K562 (cell line): ENCODE measurements around the gene HSD11B1. TPM values are rescaled to one million over a fixed set of nuclear protein-coding genes. Genes with fewer than 3 reads are reported as not detected.

Source experiments
- ATAC-seq: fragments of 200-7000 bp; cut with Tn5 transposase; 3 replicates; pipeline ENCODE4 v1.9.1; 2020; ENCODE audit warnings: moderate library complexity
- BruUV-seq: library from RNA; stranded (reverse); fragments of 400-500 nt; replicated peaks from 2 replicates; lab custom pipeline; 2021; lab: Mats Ljungman, UMichigan
- CTCF ChIA-PET: fragments of 300-600 bp; formaldehyde crosslinking; extraction: SDS; loops from one replicate; lab custom pipeline; 2021; ENCODE audit warnings: low intra/inter-chr PET ratio; lab: Yijun Ruan, JAX
- POLR2A ChIA-PET: fragments of 300-600, 350-650 bp; sonication (Branson Sonifier 250); formaldehyde crosslinking; extraction: SDS; loops from one replicate; lab custom pipeline; 2021; ENCODE audit warnings: antibody characterized with exemption, inconsistent platforms; lab: Yijun Ruan, JAX
- DNase-seq, 4 experiments: peaks; one replicate each; pipeline versions ENCODE4 v3.0.0 to v3.0.0-alpha.2; 2011 to 2018; ENCODE audit warnings: low spot score in 3 of 4, mixed read lengths in 3 of 4; ENCODE audit errors: extremely low read depth in 1 of 4
- FAIRE-seq: peaks from 2 replicates; lab custom pipeline; 2011; peaks lifted over from hg19 to GRCh38; lab: Jason Lieb, UNC
- H2AFZ ChIP-seq: 2 replicates; pipeline ENCODE4 v1.6.0; 2011; ENCODE audit warnings: low read depth, low read length, control low read depth, inconsistent platforms
- H3K27ac ChIP-seq: fragments of 200-600 bp; 3 replicates; pipeline ENCODE4 v1.8.0; 2011; ENCODE audit warnings: low read depth, mild to moderate bottlenecking, control low read depth, inconsistent platforms, low read length, moderate library complexity, mixed read lengths; ENCODE audit errors: extremely low read depth
- H3K27me3 ChIP-seq, 2 experiments: fragments of 300-600 bp in 1 of 2; 2 replicates in 1 of 2; 3 replicates in 1 of 2; pipeline versions ENCODE4 v1.6.0 to v1.8.0; 2011; ENCODE audit warnings: inconsistent platforms in 2 of 2, low read length in 2 of 2, mild to moderate bottlenecking in 1 of 2, mixed read lengths in 1 of 2, moderate library complexity in 1 of 2; ENCODE audit not compliant: control insufficient read depth in 2 of 2, insufficient read depth in 2 of 2
- H3K36me3 ChIP-seq: fragments of 300-600 bp; 3 replicates; pipeline ENCODE4 v1.8.0; 2011; ENCODE audit warnings: mild to moderate bottlenecking, low read length, inconsistent platforms; ENCODE audit not compliant: control insufficient read depth, insufficient read depth
- H3K4me1 ChIP-seq, 2 experiments: fragments of 200-600 bp in 1 of 2; replicated peaks in 1 of 2; 2 replicates in 1 of 2; 3 replicates in 1 of 2; pipeline versions ENCODE4 v1.5.1 to v1.8.0; 2011; ENCODE audit warnings: inconsistent platforms in 2 of 2, low read length in 2 of 2, mild to moderate bottlenecking in 1 of 2, mixed read lengths in 1 of 2, moderate library complexity in 1 of 2; ENCODE audit not compliant: control insufficient read depth in 2 of 2, insufficient read depth in 2 of 2
- H3K4me2 ChIP-seq: 2 replicates; pipeline ENCODE4 v1.6.1; 2011; ENCODE audit warnings: low read length, control low read depth, inconsistent platforms, mixed read lengths; ENCODE audit not compliant: insufficient read depth
- H3K4me3 ChIP-seq: fragments of 200-600 bp; sonication (generic), shearing (Covaris generic); 2 replicates; pipeline ENCODE4 v1.5.1; 2016; ENCODE audit warnings: control low read depth, inconsistent platforms
- H3K79me2 ChIP-seq: fragments of 200-600 bp; 3 replicates; pipeline ENCODE4 v1.8.0; 2011; ENCODE audit warnings: low read length, inconsistent platforms; ENCODE audit not compliant: control insufficient read depth, insufficient read depth
- H3K9ac ChIP-seq, 2 experiments: 2 replicates each; pipeline versions ENCODE4 v1.6.0 to v1.6.1; 2011; ENCODE audit warnings: low read depth in 2 of 2, low read length in 2 of 2, control low read depth in 1 of 2, inconsistent platforms in 1 of 2, mild to moderate bottlenecking in 1 of 2, mixed read lengths in 1 of 2; ENCODE audit not compliant: insufficient read depth in 1 of 2
- H3K9me1 ChIP-seq: one replicate; pipeline ENCODE4 v1.6.0; 2011; ENCODE audit warnings: inconsistent platforms, mild to moderate bottlenecking, low read length, moderate library complexity; ENCODE audit not compliant: control insufficient read depth, insufficient read depth
- H3K9me3 ChIP-seq: replicated peaks from 2 replicates; pipeline ENCODE4 v1.5.1; 2011; ENCODE audit warnings: low read depth, low read length, inconsistent platforms; ENCODE audit not compliant: control insufficient read depth, insufficient read depth
- H4K20me1 ChIP-seq: replicated peaks from 2 replicates; pipeline ENCODE4 v1.6.1; 2011; ENCODE audit warnings: low read length, inconsistent platforms, mixed read lengths; ENCODE audit not compliant: control insufficient read depth, insufficient read depth
- CEBPB ChIP-seq: fragments of 450-650 bp; IDR thresholded peaks from 2 replicates; pipeline ENCODE4 v1.6.1; 2016; ENCODE audit warnings: missing genetic modification characterization, missing compliant biosample characterization
- CEBPG ChIP-seq, 3 experiments: fragments of 200-800 bp in 1 of 3; sonication (Bioruptor generic) in 1 of 3; sonication (generic) in 1 of 3; formaldehyde crosslinking in 1 of 3; IDR thresholded peaks in 2 of 3; conservative IDR thresholded peaks in 1 of 3; 2 replicates each; pipeline versions ENCODE4 v1.6.1 to v1.8.0; 2016 to 2022; ENCODE audit warnings: missing compliant biosample characterization in 2 of 3, missing genetic modification characterization in 2 of 3, mild to moderate bottlenecking in 1 of 3, missing genetic modification reagents in 1 of 3
- FOSL1 ChIP-seq: fragments of 200-800 bp; sonication (Bioruptor generic); conservative IDR thresholded peaks from 2 replicates; pipeline ENCODE4 v1.6.1; 2016; ENCODE audit warnings: missing genetic modification characterization, missing compliant biosample characterization
- GABPB1 ChIP-seq: sonication (generic); formaldehyde crosslinking; IDR thresholded peaks from 2 replicates; pipeline ENCODE4 v1.8.0; 2022; ENCODE audit warnings: mild to moderate bottlenecking, missing genetic modification reagents
- JUND ChIP-seq, 2 experiments: IDR thresholded peaks; 2 replicates in 1 of 2; 3 replicates in 1 of 2; pipeline ENCODE4 v1.6.1; 2011; ENCODE audit warnings: borderline replicate concordance in 2 of 2, low read depth in 2 of 2, low read length in 2 of 2, improper control_type of control experiment in 1 of 2, missing biosample characterization in 1 of 2, missing genetic modification characterization in 1 of 2, missing genetic modification reagents in 1 of 2
- NR2F6 ChIP-seq: fragments of 450-650 bp; formaldehyde crosslinking; IDR thresholded peaks from 2 replicates; pipeline ENCODE4 v1.4.0; 2020; ENCODE audit warnings: mild to moderate bottlenecking
- RBM15 ChIP-seq: fragments of 200-400 bp; formaldehyde crosslinking; IDR thresholded peaks from 2 replicates; pipeline ENCODE4 v1.6.1; 2018; ENCODE audit warnings: mild to moderate bottlenecking, low read length, moderate library complexity; ENCODE audit not compliant: insufficient read depth
- RCOR1 ChIP-seq, 2 experiments: IDR thresholded peaks; 2 replicates each; pipeline ENCODE4 v1.6.1; 2012; ENCODE audit warnings: low read depth in 2 of 2, low read length in 2 of 2, borderline replicate concordance in 1 of 2, improper control_type of control experiment in 1 of 2
- SAP30 ChIP-seq: fragments of 200-600 bp; sonication (generic); IDR thresholded peaks from 2 replicates; pipeline ENCODE4 v1.6.1; 2012; ENCODE audit warnings: borderline replicate concordance, low read depth, mild to moderate bottlenecking, moderate library complexity, low read length, control low read depth, inconsistent platforms; ENCODE audit not compliant: insufficient read depth, poor library complexity, severe bottlenecking
- ZNF217 ChIP-seq: sonication (generic); formaldehyde crosslinking; IDR thresholded peaks from 2 replicates; pipeline ENCODE4 v1.8.0; 2022; ENCODE audit warnings: mild to moderate bottlenecking, missing genetic modification reagents
- ZNF639 ChIP-seq, 2 experiments: fragments of 200-800 bp in 1 of 2; sonication (Bioruptor generic) in 1 of 2; sonication (generic) in 1 of 2; formaldehyde crosslinking in 1 of 2; IDR thresholded peaks in 1 of 2; conservative IDR thresholded peaks in 1 of 2; 2 replicates each; pipeline versions ENCODE4 v1.5.0 to v1.6.1; 2016 to 2020; ENCODE audit warnings: missing compliant biosample characterization in 1 of 2, missing genetic modification characterization in 1 of 2, missing genetic modification reagents in 1 of 2
- WGBS: fragments of 100-300 bp; shearing (Covaris generic); methylation state at CpG from one replicate; pipeline ENCODE4 v1.1.6; 2016; ENCODE audit warnings: low coverage, mixed read lengths; ENCODE audit not compliant: insufficient coverage; ENCODE audit errors: missing lambda C conversion rate; 5-methylcytosine and 5-hydroxymethylcytosine counted together
- in situ Hi-C: fragments of 300-500 bp; cut with MboI; formaldehyde crosslinking; loops from 4 replicates; pipeline ENCODE4 v1.15.0; 2018; ENCODE audit warnings: inconsistent platforms, mixed read lengths
- intact Hi-C: fragments of 100-400 bp; cut with micrococcal nuclease; formaldehyde crosslinking; loops from 2 replicates; pipeline ENCODE4 v1.14.2; 2022
- polyA plus RNA-seq, 8 experiments: library from polyadenylated mRNA; depleted of rRNA in 4 of 8; stranded (reverse) in 5 of 8; unstranded in 3 of 8; fragments of >200 nt; fragmentation: Nextera tagmentation in 2 of 8; fragmentation: Illumina TruSeq in 1 of 8; extraction: Ambion mirVana in 2 of 8; extraction: Trizol in 1 of 8; gene quantifications; 2 replicates each; pipeline versions ENCODE4 v1.2.1 to v1.2.3, GENCODE V29; 2011 to 2014; ENCODE audit warnings: inconsistent platforms in 1 of 8, missing spikeins in 1 of 8
- total RNA-seq, 7 experiments: library from RNA; depleted of rRNA in 6 of 7; stranded (reverse); fragments of >200 nt in 6 of 7; fragmentation: Illumina TruSeq in 2 of 7; extraction: Trizol in 2 of 7; gene quantifications; 2 replicates each; pipeline versions ENCODE4 v1.2.1 to v1.2.3, GENCODE V29; 2011 to 2021; ENCODE audit warnings: low replicate concordance in 1 of 7

HSD11B1 gene
- total and polyA plus RNA-seq, 9 of the 15 experiments (the other 6 are each of a cell fraction or from before 2014, with no cell fraction given): 0.04 to 0.16 TPM; not detected in 7

GRCh38 chr1:209662879-209663327 is 41.7 kb upstream of the HSD11B1 start (continued):
- no peak for TF ChIP-seq RBM15
- no peak for TF ChIP-seq ZNF217

- Histone ChIP-seq H3K9me1 (no peaks in the 10 kb centered on the region), H3K79me2 (no peaks in the 10 kb centered on the region), H3K4me1 (peaks cover 0 to 18% of the 10 kb centered on the region in 2 experiments; a peak in 3 of 5 replicates), H3K27ac (no peak overlapping the region), H2AFZ (no peak overlapping the region), H3K4me2 (no peak overlapping the region), H3K9ac (no peak overlapping the region), H4K20me1 (no peaks in the 10 kb centered on the region), H3K36me3 (no peaks in the 10 kb centered on the region), H3K9me3 (no peaks in the 10 kb centered on the region), H3K4me3 (no peak overlapping the region), H3K27me3 (no peaks in the 10 kb centered on the region)
- ATAC-seq (no peak), DNase-seq (no peak), FAIRE-seq (no peak)
- intact Hi-C loops (no loop called here), in situ Hi-C loops (no loop called here)
- no TSS peak for BruUV-seq
- CTCF ChIA-PET: no interaction called here
- WGBS: 0% methylated on average over 1 of the region's 1 CpG
- TF ChIP-seq CEBPB (tag): 0 out of 2 replicates have a peak, but pooled peaks have one; percentile 16
- no peak for TF ChIP-seq JUND (IDR thresholded peaks at IDR 0.05; ENCODE audit: borderline replicate concordance, low read depth, low read length)
- TF ChIP-seq JUND (tag; IDR thresholded peaks at IDR 0.05; ENCODE audit: borderline replicate concordance, low read depth, low read length): peak; percentile 22; the same call in 1 of the 3 replicates
- peak; percentile 82 for TF ChIP-seq FOSL1 (tag)
- 0 out of 4 replicates have a peak, but pooled peaks of 1 of the 2 experiments have one; percentile 28 for TF ChIP-seq RCOR1 (IDR thresholded peaks at IDR 0.05; ENCODE audit: borderline replicate concordance in 1 of 2, low read depth in 2 of 2, low read length in 2 of 2)
- TF ChIP-seq CEBPG (CRISPR knock-in tag; IDR thresholded peaks at IDR 0.05): no peak
- peak; percentile 69 to 80 for TF ChIP-seq CEBPG (tag; conservative IDR thresholded peaks at IDR 0.05 in 1 of 2, IDR thresholded peaks at IDR 0.05 in 1 of 2)
- TF ChIP-seq NR2F6: no peak
- no peak for TF ChIP-seq GABPB1
- peak in 1 of 2 experiments; percentile 40; a peak in 1 of 4 replicates for TF ChIP-seq ZNF639 (CRISPR knock-in tag; conservative IDR thresholded peaks at IDR 0.05 in 1 of 2, IDR thresholded peaks at IDR 0.05 in 1 of 2)
- TF ChIP-seq SAP30: no peak
- POLR2A ChIA-PET: interaction anchor here (1.3 kb wide), 2 partner anchors 9 to 14 kb away, joined by 4 to 5 read pairs; no protein-coding TSS in a partner anchor
Observed at GRCh38 chr1:209667103-209667502, 37.5 kb upstream of the HSD11B1 start.
